ENCODE data around the gene HSPA14. TPM values are rescaled to one million over a fixed set of nuclear protein-coding genes. Genes with fewer than 3 reads are reported as not detected.

The HSPA14 gene, protein sequence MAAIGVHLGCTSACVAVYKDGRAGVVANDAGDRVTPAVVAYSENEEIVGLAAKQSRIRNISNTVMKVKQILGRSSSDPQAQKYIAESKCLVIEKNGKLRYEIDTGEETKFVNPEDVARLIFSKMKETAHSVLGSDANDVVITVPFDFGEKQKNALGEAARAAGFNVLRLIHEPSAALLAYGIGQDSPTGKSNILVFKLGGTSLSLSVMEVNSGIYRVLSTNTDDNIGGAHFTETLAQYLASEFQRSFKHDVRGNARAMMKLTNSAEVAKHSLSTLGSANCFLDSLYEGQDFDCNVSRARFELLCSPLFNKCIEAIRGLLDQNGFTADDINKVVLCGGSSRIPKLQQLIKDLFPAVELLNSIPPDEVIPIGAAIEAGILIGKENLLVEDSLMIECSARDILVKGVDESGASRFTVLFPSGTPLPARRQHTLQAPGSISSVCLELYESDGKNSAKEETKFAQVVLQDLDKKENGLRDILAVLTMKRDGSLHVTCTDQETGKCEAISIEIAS
- 37.8 to 42.4 TPM (median 40.0 TPM) in 5 replicates for total RNA-seq (2022; extraction: Qiagen RNA extraction)

DNA sequence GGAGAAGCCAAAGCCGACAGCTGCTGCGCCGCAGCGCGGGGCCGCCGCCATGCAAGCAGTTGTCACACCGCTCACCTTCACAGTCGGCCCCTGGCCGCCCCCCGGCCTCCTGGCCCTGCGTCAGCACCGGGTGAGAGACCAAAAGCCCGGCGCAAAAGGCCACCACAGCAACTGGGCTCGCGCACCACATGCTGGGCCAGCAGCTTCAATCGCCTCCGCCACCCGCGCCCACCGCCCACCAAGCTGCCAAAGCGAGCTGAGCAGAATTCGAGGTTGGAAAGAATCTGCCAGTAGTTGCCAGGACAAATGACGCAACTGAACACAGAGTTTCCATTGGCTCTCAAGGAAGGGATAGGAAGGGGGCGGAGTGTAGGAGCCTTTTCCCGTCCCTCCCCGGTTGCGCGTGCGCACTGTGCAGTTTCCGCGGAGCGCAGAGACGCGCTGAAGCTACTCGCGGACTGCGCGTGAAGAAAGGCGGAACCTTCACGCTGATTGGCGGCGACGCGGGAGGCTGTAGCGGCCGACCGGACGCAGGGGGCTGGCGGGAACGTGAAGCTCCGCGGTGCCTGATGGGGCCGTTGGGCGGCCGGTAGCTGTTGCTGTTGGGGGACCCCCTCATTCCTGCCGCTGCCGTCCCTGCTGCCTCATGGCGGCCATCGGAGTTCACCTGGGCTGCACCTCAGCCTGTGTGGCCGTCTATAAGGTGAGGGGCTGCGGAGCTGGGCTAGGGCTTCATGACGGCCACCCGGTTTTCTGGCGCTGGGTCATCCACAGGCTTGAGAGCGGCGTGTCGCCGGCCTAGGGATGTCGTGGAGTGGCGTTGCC lies at the start of gene HSPA14, which contains the start of the genes CDNF and MSANTD7:
HSPA14 (plus strand) TSS at position 550 of the 825 bp plus-strand sequence; CDS start at position 647, 97 bp downstream.
CDNF (minus strand) TSS at position 281 of the 825 bp plus-strand sequence; CDS start at position 190, 91 bp downstream.
MSANTD7 (plus strand) TSS at position 550 of the 825 bp plus-strand sequence. CDS start 3,979 bp downstream, outside the sequence.

DNA sequence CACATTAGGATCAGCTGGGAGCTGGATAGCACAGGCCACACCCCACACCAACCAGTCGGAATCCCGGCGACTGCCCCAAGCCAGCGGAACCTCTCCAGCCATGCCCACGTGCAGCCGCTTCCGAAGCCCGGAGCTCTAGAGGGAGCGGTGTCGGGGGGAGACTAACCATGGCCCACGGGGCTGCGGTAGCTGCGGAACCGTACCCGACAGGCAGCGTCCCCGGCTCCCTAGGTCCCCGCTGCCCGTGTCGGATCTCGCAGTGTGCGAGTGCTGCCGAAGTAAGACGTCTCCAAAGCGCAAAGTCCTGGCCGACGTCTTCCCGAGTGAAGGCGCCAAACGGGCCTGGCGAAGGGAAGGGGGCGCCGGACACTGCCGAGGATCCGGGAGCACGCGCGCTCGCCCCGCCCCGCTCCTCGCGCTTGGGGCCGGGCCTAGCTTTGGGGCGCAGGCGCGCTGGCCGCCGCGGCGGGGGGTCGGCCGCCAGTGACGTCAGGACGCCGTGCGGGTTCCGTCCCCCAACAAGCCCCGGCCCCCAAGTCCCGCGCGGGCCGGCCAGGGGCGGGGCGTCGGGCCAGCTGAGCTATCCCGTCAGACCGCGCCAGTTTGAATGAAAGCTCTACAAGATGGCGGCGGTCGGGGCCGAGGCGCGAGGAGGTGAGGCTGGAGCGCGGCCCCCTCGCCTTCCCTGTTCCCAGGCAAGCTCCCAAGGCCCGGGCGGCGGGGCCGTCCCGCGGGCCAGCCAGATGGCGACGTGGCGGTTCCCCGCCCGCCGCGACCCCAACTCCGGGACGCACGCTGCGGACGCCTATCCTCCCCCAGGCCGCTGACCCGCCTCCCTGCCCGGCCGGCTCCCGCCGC lies 40.4 kb downstream of the HSPA14 start, which contains the start of gene SUV39H2:
SUV39H2 (plus strand) TSS at position 601 of the 858 bp plus-strand sequence; CDS start at position 624, 23 bp downstream.

Other genes with a start within 250 kb of the HSPA14 start
- gene FAM107B, start 63.4 kb upstream of the HSPA14 start, total RNA-seq (2022; extraction: Qiagen RNA extraction) = 86.8 to 124 TPM (median 99.1 TPM) in 5 replicates
- gene CDNF, start 269 bp upstream of the HSPA14 start, total RNA-seq (2022; extraction: Qiagen RNA extraction) = 0.77 to 1.3 TPM (median 0.92 TPM) in 5 replicates
- 10.2 to 12.5 TPM (median 10.3 TPM) in 5 replicates for gene MSANTD7, start within 50 bp of the HSPA14 start, total RNA-seq (2022; extraction: Qiagen RNA extraction)
- 17.0 to 19.1 TPM (median 18.8 TPM) in 5 replicates for gene SUV39H2, start 40.6 kb downstream of the HSPA14 start, total RNA-seq (2022; extraction: Qiagen RNA extraction)
- gene DCLRE1C, start 115.8 kb downstream of the HSPA14 start, total RNA-seq (2022; extraction: Qiagen RNA extraction) = 4.7 to 7.0 TPM (median 5.1 TPM) in 5 replicates
- gene MEIG1, start 121.1 kb downstream of the HSPA14 start, total RNA-seq (2022; extraction: Qiagen RNA extraction) = 0.43 to 0.83 TPM (median 0.63 TPM) in 5 replicates
- gene OLAH, start 205.6 kb downstream of the HSPA14 start, total RNA-seq (2022; extraction: Qiagen RNA extraction) = 0.92 to 1.0 TPM (median 0.94 TPM) in 5 replicates

All from A549 treated with AZD2906 at 1 μM for 4 hours (cell line).